Measurements from ENCODE around the gene GFOD1.

- TF ChIP-seq POLR2AphosphoS5 (IDR thresholded peaks at IDR 0.05; ENCODE audit: low read depth, low read length) (no peak), POLR2A (IDR thresholded peaks at IDR 0.05; ENCODE audit: low read depth, low read length) (no peak)
These were observed 68.6 kb downstream of the GFOD1 start for GRCh38 chr6:13418844-13419243.

Data from GM12892 (cell line).